K562 (cell line): ENCODE results near the gene AK4. TPM values are rescaled to one million over a fixed set of nuclear protein-coding genes. Genes with fewer than 3 reads are reported as not detected.
A peak's percentile ranks its signal among the peaks of the same experiment; 100 is the strongest.

Source experiments
- ARHGAP35 ChIP-seq: fragments of 450-650 bp; IDR thresholded peaks from 2 replicates; pipeline ENCODE4 v1.6.1; 2018; ENCODE audit not compliant: partially characterized antibody
- ASH1L ChIP-seq: fragments of 450-650 bp; IDR thresholded peaks from 2 replicates; pipeline ENCODE4 v1.6.1; 2018; ENCODE audit warnings: borderline replicate concordance, mild to moderate bottlenecking, low read depth; ENCODE audit not compliant: partially characterized antibody
- ELF4 ChIP-seq: fragments of 450-650 bp; formaldehyde crosslinking; IDR thresholded peaks from 2 replicates; pipeline ENCODE4 v1.4.0; 2022; ENCODE audit warnings: missing genetic modification characterization
- KLF16 ChIP-seq: IDR thresholded peaks from 2 replicates; pipeline ENCODE4 v1.6.1; 2016; ENCODE audit warnings: antibody characterized with exemption
- MCM5 ChIP-seq: fragments of 450-650 bp; IDR thresholded peaks from 2 replicates; pipeline ENCODE4 v1.6.1; 2016; ENCODE audit warnings: low read depth
- SRSF7 ChIP-seq: fragments of 200-400 bp; formaldehyde crosslinking; optimal IDR thresholded peaks from 2 replicates; pipeline ENCODE3; 2017; ENCODE audit warnings: mild to moderate bottlenecking, low read depth, low read length
- STAT5B ChIP-seq: fragments of 250-450 bp; sonication (Bioruptor Pico); IDR thresholded peaks from 2 replicates; pipeline ENCODE4 v1.8.0; 2021; ENCODE audit warnings: mild to moderate bottlenecking, inconsistent platforms
- TSC22D4 ChIP-seq: fragments of 450-650 bp; IDR thresholded peaks from 2 replicates; pipeline ENCODE4 v1.6.1; 2016; ENCODE audit warnings: missing genetic modification characterization, missing biosample characterization, control low read depth
- ZNF143 ChIP-seq: sonication (generic); formaldehyde crosslinking; IDR thresholded peaks from 2 replicates; pipeline ENCODE4 v1.9.0; 2022; ENCODE audit warnings: mild to moderate bottlenecking, missing genetic modification reagents
- ZNF77 ChIP-seq: fragments of 250-450 bp; sonication (Bioruptor Pico); IDR thresholded peaks from 2 replicates; pipeline ENCODE4 v1.5.0; 2020
- polyA plus RNA-seq, 8 experiments: library from polyadenylated mRNA; depleted of rRNA in 4 of 8; stranded (reverse) in 5 of 8; unstranded in 3 of 8; fragments of >200 nt; fragmentation: Nextera tagmentation in 2 of 8; fragmentation: Illumina TruSeq in 1 of 8; extraction: Ambion mirVana in 2 of 8; extraction: Trizol in 1 of 8; gene quantifications; 2 replicates each; pipeline versions ENCODE4 v1.2.1 to v1.2.3, GENCODE V29; 2011 to 2014; ENCODE audit warnings: inconsistent platforms in 1 of 8, missing spikeins in 1 of 8
- total RNA-seq, 7 experiments: library from RNA; depleted of rRNA in 6 of 7; stranded (reverse); fragments of >200 nt in 6 of 7; fragmentation: Illumina TruSeq in 2 of 7; extraction: Trizol in 2 of 7; gene quantifications; 2 replicates each; pipeline versions ENCODE4 v1.2.1 to v1.2.3, GENCODE V29; 2011 to 2021; ENCODE audit warnings: low replicate concordance in 1 of 7
- TF ChIP-seq, protein P1 (sequence below): fragments of 200-600 bp; sonication (generic); IDR thresholded peaks from one replicate; pipeline ENCODE4 v1.6.1; 2012; ENCODE audit warnings: mild to moderate bottlenecking, low read depth, low read length, inconsistent platforms
- TF ChIP-seq, protein P2 (sequence below): fragments of 450-650 bp; IDR thresholded peaks from 2 replicates; pipeline ENCODE4 v1.6.1; 2016; ENCODE audit warnings: antibody characterized with exemption
- TF ChIP-seq, protein P3 (sequence below): fragments of 450-650 bp; IDR thresholded peaks from 2 replicates; pipeline ENCODE4 v1.6.1; 2016; ENCODE audit warnings: low read depth, mild to moderate bottlenecking, moderate library complexity
- TF ChIP-seq, protein P4 (sequence below): fragments of 450-650 bp; formaldehyde crosslinking; IDR thresholded peaks from 2 replicates; pipeline ENCODE4 v1.4.0; 2022; ENCODE audit warnings: missing genetic modification characterization

The AK4 gene
- total and polyA plus RNA-seq, 9 of the 15 experiments (the other 6 are each of a cell fraction or from before 2014, with no cell fraction given) = 10.4 to 96.6 (median 21.5) TPM

DNA sequence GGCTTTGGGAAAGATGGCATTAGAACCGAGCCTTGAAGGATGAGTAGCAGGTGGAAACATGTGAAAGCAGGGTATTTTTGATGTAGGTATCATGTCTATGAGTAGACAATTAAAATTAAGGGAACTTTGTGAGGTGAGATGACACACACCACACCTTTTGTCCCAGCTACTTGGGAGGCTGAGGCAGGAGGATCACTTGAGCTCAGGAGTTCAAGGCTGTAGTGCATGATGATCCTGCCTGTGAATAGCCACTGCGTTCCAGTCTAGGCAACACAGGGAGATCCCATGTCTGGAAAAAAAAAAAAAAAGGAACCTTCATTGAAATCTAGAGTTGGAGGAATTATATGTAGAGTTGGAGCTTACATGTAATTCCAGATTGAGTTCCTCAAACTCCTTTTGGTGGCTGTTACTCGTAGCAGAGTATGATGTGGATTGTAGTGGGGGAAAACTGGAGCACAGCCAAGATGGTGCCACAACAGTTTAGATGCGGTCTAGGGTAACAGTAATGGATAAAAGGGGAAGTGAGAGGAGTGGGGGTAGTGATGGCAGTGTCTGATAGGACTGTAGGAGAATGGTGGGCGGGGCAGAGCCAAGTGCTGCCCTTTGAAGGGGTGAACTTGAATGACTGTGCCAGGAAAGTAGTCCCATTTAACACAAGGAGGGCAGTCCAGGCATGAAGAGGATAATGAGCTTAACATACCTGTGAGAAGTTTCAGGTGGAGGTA lies 17.4 kb downstream of the AK4 start (continued):
- TF ChIP-seq, protein P1, sequence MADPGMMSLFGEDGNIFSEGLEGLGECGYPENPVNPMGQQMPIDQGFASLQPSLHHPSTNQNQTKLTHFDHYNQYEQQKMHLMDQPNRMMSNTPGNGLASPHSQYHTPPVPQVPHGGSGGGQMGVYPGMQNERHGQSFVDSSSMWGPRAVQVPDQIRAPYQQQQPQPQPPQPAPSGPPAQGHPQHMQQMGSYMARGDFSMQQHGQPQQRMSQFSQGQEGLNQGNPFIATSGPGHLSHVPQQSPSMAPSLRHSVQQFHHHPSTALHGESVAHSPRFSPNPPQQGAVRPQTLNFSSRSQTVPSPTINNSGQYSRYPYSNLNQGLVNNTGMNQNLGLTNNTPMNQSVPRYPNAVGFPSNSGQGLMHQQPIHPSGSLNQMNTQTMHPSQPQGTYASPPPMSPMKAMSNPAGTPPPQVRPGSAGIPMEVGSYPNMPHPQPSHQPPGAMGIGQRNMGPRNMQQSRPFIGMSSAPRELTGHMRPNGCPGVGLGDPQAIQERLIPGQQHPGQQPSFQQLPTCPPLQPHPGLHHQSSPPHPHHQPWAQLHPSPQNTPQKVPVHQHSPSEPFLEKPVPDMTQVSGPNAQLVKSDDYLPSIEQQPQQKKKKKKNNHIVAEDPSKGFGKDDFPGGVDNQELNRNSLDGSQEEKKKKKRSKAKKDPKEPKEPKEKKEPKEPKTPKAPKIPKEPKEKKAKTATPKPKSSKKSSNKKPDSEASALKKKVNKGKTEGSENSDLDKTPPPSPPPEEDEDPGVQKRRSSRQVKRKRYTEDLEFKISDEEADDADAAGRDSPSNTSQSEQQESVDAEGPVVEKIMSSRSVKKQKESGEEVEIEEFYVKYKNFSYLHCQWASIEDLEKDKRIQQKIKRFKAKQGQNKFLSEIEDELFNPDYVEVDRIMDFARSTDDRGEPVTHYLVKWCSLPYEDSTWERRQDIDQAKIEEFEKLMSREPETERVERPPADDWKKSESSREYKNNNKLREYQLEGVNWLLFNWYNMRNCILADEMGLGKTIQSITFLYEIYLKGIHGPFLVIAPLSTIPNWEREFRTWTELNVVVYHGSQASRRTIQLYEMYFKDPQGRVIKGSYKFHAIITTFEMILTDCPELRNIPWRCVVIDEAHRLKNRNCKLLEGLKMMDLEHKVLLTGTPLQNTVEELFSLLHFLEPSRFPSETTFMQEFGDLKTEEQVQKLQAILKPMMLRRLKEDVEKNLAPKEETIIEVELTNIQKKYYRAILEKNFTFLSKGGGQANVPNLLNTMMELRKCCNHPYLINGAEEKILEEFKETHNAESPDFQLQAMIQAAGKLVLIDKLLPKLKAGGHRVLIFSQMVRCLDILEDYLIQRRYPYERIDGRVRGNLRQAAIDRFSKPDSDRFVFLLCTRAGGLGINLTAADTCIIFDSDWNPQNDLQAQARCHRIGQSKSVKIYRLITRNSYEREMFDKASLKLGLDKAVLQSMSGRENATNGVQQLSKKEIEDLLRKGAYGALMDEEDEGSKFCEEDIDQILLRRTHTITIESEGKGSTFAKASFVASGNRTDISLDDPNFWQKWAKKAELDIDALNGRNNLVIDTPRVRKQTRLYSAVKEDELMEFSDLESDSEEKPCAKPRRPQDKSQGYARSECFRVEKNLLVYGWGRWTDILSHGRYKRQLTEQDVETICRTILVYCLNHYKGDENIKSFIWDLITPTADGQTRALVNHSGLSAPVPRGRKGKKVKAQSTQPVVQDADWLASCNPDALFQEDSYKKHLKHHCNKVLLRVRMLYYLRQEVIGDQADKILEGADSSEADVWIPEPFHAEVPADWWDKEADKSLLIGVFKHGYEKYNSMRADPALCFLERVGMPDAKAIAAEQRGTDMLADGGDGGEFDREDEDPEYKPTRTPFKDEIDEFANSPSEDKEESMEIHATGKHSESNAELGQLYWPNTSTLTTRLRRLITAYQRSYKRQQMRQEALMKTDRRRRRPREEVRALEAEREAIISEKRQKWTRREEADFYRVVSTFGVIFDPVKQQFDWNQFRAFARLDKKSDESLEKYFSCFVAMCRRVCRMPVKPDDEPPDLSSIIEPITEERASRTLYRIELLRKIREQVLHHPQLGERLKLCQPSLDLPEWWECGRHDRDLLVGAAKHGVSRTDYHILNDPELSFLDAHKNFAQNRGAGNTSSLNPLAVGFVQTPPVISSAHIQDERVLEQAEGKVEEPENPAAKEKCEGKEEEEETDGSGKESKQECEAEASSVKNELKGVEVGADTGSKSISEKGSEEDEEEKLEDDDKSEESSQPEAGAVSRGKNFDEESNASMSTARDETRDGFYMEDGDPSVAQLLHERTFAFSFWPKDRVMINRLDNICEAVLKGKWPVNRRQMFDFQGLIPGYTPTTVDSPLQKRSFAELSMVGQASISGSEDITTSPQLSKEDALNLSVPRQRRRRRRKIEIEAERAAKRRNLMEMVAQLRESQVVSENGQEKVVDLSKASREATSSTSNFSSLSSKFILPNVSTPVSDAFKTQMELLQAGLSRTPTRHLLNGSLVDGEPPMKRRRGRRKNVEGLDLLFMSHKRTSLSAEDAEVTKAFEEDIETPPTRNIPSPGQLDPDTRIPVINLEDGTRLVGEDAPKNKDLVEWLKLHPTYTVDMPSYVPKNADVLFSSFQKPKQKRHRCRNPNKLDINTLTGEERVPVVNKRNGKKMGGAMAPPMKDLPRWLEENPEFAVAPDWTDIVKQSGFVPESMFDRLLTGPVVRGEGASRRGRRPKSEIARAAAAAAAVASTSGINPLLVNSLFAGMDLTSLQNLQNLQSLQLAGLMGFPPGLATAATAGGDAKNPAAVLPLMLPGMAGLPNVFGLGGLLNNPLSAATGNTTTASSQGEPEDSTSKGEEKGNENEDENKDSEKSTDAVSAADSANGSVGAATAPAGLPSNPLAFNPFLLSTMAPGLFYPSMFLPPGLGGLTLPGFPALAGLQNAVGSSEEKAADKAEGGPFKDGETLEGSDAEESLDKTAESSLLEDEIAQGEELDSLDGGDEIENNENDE = no peak
- TF ChIP-seq ZNF77 (CRISPR knock-in tag) (no peak), ELF4 (CRISPR knock-in tag) (peak; percentile 71), TSC22D4 (tag) (no peak), ASH1L (no peak), SRSF7 (no peak), MCM5 (no peak), ZNF143 (CRISPR knock-in tag) (no peak), STAT5B (CRISPR knock-in tag) (no peak), ARHGAP35 (no peak), KLF16 (no peak)
- TF ChIP-seq, protein P2, sequence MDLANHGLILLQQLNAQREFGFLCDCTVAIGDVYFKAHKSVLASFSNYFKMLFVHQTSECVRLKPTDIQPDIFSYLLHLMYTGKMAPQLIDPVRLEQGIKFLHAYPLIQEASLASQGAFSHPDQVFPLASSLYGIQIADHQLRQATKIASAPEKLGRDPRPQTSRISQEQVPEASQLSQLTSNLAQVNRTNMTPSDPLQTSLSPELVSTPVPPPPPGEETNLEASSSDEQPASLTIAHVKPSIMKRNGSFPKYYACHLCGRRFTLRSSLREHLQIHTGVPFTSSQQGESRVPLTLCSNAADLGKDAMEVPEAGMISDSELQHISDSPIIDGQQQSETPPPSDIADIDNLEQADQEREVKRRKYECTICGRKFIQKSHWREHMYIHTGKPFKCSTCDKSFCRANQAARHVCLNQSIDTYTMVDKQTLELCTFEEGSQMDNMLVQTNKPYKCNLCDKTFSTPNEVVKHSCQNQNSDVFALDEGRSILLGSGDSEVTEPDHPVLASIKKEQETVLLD = peak; percentile 68; the same call in 1 of the 2 replicates
- TF ChIP-seq, protein P3, sequence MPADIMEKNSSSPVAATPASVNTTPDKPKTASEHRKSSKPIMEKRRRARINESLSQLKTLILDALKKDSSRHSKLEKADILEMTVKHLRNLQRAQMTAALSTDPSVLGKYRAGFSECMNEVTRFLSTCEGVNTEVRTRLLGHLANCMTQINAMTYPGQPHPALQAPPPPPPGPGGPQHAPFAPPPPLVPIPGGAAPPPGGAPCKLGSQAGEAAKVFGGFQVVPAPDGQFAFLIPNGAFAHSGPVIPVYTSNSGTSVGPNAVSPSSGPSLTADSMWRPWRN = 0 out of 2 replicates have a peak, but pooled peaks have one; percentile 16
- TF ChIP-seq, protein P4, sequence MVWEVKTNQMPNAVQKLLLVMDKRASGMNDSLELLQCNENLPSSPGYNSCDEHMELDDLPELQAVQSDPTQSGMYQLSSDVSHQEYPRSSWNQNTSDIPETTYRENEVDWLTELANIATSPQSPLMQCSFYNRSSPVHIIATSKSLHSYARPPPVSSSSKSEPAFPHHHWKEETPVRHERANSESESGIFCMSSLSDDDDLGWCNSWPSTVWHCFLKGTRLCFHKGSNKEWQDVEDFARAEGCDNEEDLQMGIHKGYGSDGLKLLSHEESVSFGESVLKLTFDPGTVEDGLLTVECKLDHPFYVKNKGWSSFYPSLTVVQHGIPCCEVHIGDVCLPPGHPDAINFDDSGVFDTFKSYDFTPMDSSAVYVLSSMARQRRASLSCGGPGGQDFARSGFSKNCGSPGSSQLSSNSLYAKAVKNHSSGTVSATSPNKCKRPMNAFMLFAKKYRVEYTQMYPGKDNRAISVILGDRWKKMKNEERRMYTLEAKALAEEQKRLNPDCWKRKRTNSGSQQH = no peak
